ENCODE measurements around the gene TDRD6.

Gene TDRD6

GRCh38 chr6:46684771-46685170, 2.9 kb upstream of the TDRD6 start:
- DNase-seq (ENCODE audit: low spot score): peak; percentile 45

- no peak for DNase-seq (ENCODE audit: low spot score)
These were observed 656 bp downstream of the TDRD6 start for GRCh38 chr6:46688117-46688965.

- DNase-seq (ENCODE audit: low spot score): no peak
These were observed 1.3 kb downstream of the TDRD6 start for GRCh38 chr6:46688966-46689335.

- no peak for DNase-seq (ENCODE audit: low spot score)
These were observed 2.0 kb downstream of the TDRD6 start for GRCh38 chr6:46689657-46690056.

GRCh38 chr6:46690141-46690755, 2.6 kb downstream of the TDRD6 start:
- DNase-seq (ENCODE audit: low spot score): no peak

GRCh38 chr6:46690911-46691451, 3.3 kb downstream of the TDRD6 start:
- DNase-seq (ENCODE audit: low spot score): no peak

- DNase-seq (ENCODE audit: low spot score): no peak
These were observed 12.3 kb downstream of the TDRD6 start for GRCh38 chr6:46699970-46700369.

- DNase-seq (ENCODE audit: low spot score): no peak
These were observed 16.9 kb downstream of the TDRD6 start for GRCh38 chr6:46704562-46704961.

- no peak for DNase-seq (ENCODE audit: low spot score)
These were observed 18.8 kb downstream of the TDRD6 start for GRCh38 chr6:46706464-46706863.

GRCh38 chr6:46711491-46711890, 23.8 kb downstream of the TDRD6 start:
- no peak for DNase-seq (ENCODE audit: low spot score)

GRCh38 chr6:46715141-46715540, 27.5 kb downstream of the TDRD6 start:
- no peak for DNase-seq (ENCODE audit: low spot score)

GRCh38 chr6:46719099-46719498, 31.4 kb downstream of the TDRD6 start:
- DNase-seq (ENCODE audit: low spot score): no peak

- DNase-seq (ENCODE audit: low spot score): no peak
These were observed 32.7 kb downstream of the TDRD6 start for GRCh38 chr6:46720401-46720800.

- no peak for DNase-seq (ENCODE audit: low spot score)
These were observed 42.2 kb downstream of the TDRD6 start for GRCh38 chr6:46729787-46730326.

GRCh38 chr6:46730921-46731461, 43.3 kb downstream of the TDRD6 start:
- no peak for DNase-seq (ENCODE audit: low spot score)

- DNase-seq (ENCODE audit: low spot score): no peak
These were observed 45.7 kb downstream of the TDRD6 start for GRCh38 chr6:46733341-46733801.

- DNase-seq (ENCODE audit: low spot score): peak; percentile 23
These were observed 47.4 kb downstream of the TDRD6 start, which contains the start of gene PLA2G7 for GRCh38 chr6:46734867-46735719. Gene PLA2G7, minus strand, starts transcription at chr6:46735375. Its CDS starts 12,484 bp downstream, at chr6:46722891.

GRCh38 chr6:46735720-46736031, 48.0 kb downstream of the TDRD6 start:
- DNase-seq (ENCODE audit: low spot score): no peak

- no peak for DNase-seq (ENCODE audit: low spot score)
These were observed 49.2 kb downstream of the TDRD6 start for GRCh38 chr6:46736906-46737305.

GRCh38 chr6:46741482-46741881, 53.8 kb downstream of the TDRD6 start:
- DNase-seq (ENCODE audit: low spot score): no peak

- DNase-seq (ENCODE audit: low spot score): no peak
These were observed 54.2 kb downstream of the TDRD6 start for GRCh38 chr6:46741910-46742309.
